SK-N-SH treated with all-trans-retinoic acid at 6 μM for 48 hours (cell line): ENCODE results near the gene FJX1.

Source experiments
- ATAC-seq: fragments of 200-7000 bp; cut with Tn5 transposase; 3 replicates; pipeline ENCODE4 v1.9.1; 2020; ENCODE audit warnings: mild to moderate bottlenecking, moderate library complexity
- ARNTL ChIP-seq: fragments of 450-650 bp; formaldehyde crosslinking; IDR thresholded peaks from 2 replicates; pipeline ENCODE4 v1.5.0; 2020; ENCODE audit warnings: low read depth, mild to moderate bottlenecking, moderate library complexity, borderline replicate concordance
- BACH2 ChIP-seq: fragments of 250-450 bp; sonication (Bioruptor Pico); IDR thresholded peaks from 2 replicates; pipeline ENCODE4 v1.9.0; 2021; ENCODE audit warnings: mild to moderate bottlenecking, borderline replicate concordance
- CREB5 ChIP-seq: fragments of 250-450 bp; sonication (Bioruptor Pico); IDR thresholded peaks from 2 replicates; pipeline ENCODE4 v1.5.1; 2020; ENCODE audit warnings: low read depth, mild to moderate bottlenecking, moderate library complexity
- CSDC2 ChIP-seq: fragments of 250-450 bp; sonication (Bioruptor Pico); IDR thresholded peaks from 2 replicates; pipeline ENCODE4 v1.5.0; 2020; ENCODE audit warnings: mild to moderate bottlenecking, moderate library complexity
- CSRNP3 ChIP-seq: fragments of 250-450 bp; sonication (Bioruptor Pico); IDR thresholded peaks from 2 replicates; pipeline ENCODE4 v1.5.1; 2021; ENCODE audit warnings: mild to moderate bottlenecking, moderate library complexity
- ESRRG ChIP-seq: fragments of 250-450 bp; sonication (Bioruptor Pico); IDR thresholded peaks from 2 replicates; pipeline ENCODE4 v1.6.1; 2021; ENCODE audit warnings: mild to moderate bottlenecking
- GLIS3 ChIP-seq: fragments of 250-450 bp; sonication (Bioruptor Pico); IDR thresholded peaks from 2 replicates; pipeline ENCODE4 v1.5.0; 2020; ENCODE audit warnings: mild to moderate bottlenecking, moderate library complexity
- ISL1 ChIP-seq: fragments of 250-450 bp; sonication (Bioruptor Pico); IDR thresholded peaks from 2 replicates; pipeline ENCODE4 v2.1.2; 2022; ENCODE audit warnings: mild to moderate bottlenecking, moderate library complexity
- OSR1 ChIP-seq: fragments of 250-450 bp; sonication (Bioruptor Pico); IDR thresholded peaks from 2 replicates; pipeline ENCODE4 v1.8.0; 2022; ENCODE audit warnings: moderate library complexity, mild to moderate bottlenecking, inconsistent platforms
- PPARA ChIP-seq: fragments of 250-450 bp; sonication (Bioruptor Pico); IDR thresholded peaks from 2 replicates; pipeline ENCODE4 v1.5.0; 2020; ENCODE audit warnings: mild to moderate bottlenecking, borderline replicate concordance
- RARB ChIP-seq: fragments of 250-450 bp; sonication (Bioruptor Pico); IDR thresholded peaks from 2 replicates; pipeline ENCODE4 v1.8.0; 2021; ENCODE audit warnings: mild to moderate bottlenecking, moderate library complexity
- SNAI2 ChIP-seq: fragments of 250-450 bp; sonication (Bioruptor Pico); IDR thresholded peaks from 2 replicates; pipeline ENCODE4 v1.5.0; 2020; ENCODE audit warnings: mild to moderate bottlenecking, moderate library complexity
- TCF4 ChIP-seq: fragments of 250-450 bp; sonication (Bioruptor Pico); IDR thresholded peaks from 2 replicates; pipeline ENCODE4 v1.8.0; 2021; ENCODE audit warnings: mild to moderate bottlenecking, moderate library complexity, borderline replicate concordance
- TOX ChIP-seq: fragments of 250-450 bp; sonication (Bioruptor Pico); IDR thresholded peaks from 2 replicates; pipeline ENCODE4 v1.8.0; 2021; ENCODE audit warnings: mild to moderate bottlenecking, moderate library complexity, borderline replicate concordance
- ZC3H10 ChIP-seq: fragments of 250-450 bp; sonication (Bioruptor Pico); IDR thresholded peaks from 2 replicates; pipeline ENCODE4 v1.5.1; 2021; ENCODE audit warnings: mild to moderate bottlenecking, moderate library complexity
- ZFP30 ChIP-seq: fragments of 450-650 bp; formaldehyde crosslinking; IDR thresholded peaks from 2 replicates; pipeline ENCODE4 v1.5.0; 2022; ENCODE audit warnings: mild to moderate bottlenecking, moderate library complexity
- ZNF565 ChIP-seq: fragments of 450-650 bp; formaldehyde crosslinking; conservative IDR thresholded peaks from 2 replicates; pipeline ENCODE4 v1.5.0; 2020; ENCODE audit warnings: low read depth, mild to moderate bottlenecking, moderate library complexity
- ZNF70 ChIP-seq: fragments of 450-650 bp; formaldehyde crosslinking; IDR thresholded peaks from 2 replicates; pipeline ENCODE4 v1.5.0; 2020; ENCODE audit warnings: mild to moderate bottlenecking, moderate library complexity
- ZNF8 ChIP-seq: fragments of 450-650 bp; formaldehyde crosslinking; IDR thresholded peaks from 2 replicates; pipeline ENCODE4 v1.5.0; 2020; ENCODE audit warnings: mild to moderate bottlenecking, moderate library complexity
- TF ChIP-seq, protein P1 (sequence below): fragments of 250-450 bp; sonication (Bioruptor Pico); IDR thresholded peaks from 2 replicates; pipeline ENCODE4 v1.8.0; 2021; ENCODE audit warnings: low read depth, mild to moderate bottlenecking, moderate library complexity, borderline replicate concordance
- TF ChIP-seq, protein P2 (sequence below): fragments of 250-450 bp; sonication (Bioruptor Pico); IDR thresholded peaks from 2 replicates; pipeline ENCODE4 v1.8.0; 2020; ENCODE audit warnings: mild to moderate bottlenecking, moderate library complexity, borderline replicate concordance

The FJX1 gene

DNA sequence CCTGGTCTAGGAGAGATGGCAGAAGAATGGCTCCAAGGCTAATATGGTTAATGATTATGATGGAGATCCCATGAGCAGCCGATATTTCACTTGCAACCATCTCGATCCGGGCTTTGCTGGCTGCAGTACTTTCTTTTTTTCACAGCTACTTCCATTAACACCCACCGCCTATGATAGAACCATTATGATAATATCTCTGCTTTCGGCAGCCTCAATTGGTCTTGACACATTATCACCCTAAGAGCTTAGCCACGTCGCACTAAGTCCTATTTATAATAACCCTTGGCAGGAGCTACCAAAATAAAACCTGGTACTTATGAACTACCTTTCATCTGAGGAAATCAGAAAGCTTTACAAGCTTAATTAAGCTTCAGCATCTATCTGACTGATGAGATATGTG lies 7.6 kb upstream of the FJX1 start:
- no peak for ATAC-seq
- TF ChIP-seq ISL1 (CRISPR knock-in tag) (no peak), CSDC2 (CRISPR knock-in tag) (no peak), SNAI2 (CRISPR knock-in tag) (no peak), ZC3H10 (no peak), ESRRG (no peak), ARNTL (CRISPR knock-in tag) (no peak), TCF4 (CRISPR knock-in tag) (no peak), TOX (no peak), PPARA (CRISPR knock-in tag) (no peak), BACH2 (CRISPR knock-in tag) (no peak), RARB (CRISPR knock-in tag) (no peak), ZFP30 (CRISPR knock-in tag) (no peak), GLIS3 (no peak), ZNF565 (CRISPR knock-in tag) (no peak)

DNA sequence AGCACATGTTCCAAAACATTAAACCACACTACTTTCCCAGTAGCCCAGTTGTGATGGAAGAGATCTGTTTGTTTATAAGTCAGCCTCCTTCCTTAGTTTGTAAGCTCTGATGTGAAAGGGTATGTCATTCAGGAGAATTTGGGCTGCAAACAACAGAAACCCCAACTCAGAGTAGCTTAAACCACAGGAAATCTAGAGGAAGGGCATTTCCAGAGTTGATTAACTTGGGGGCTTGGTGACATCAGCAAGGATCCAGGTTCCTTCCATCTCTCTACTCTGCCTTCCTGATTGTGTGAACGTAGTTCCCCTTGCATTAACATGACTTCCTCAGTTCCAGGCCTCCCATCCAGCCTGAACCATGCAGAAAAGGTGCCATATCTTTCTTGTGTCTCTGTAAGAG lies 6.5 kb upstream of the FJX1 start:
- no peak for ATAC-seq
- TF ChIP-seq TOX (no peak), ZNF8 (CRISPR knock-in tag) (no peak), ZNF70 (no peak), OSR1 (CRISPR knock-in tag) (no peak), ESRRG (no peak), ZC3H10 (no peak), CSRNP3 (no peak), BACH2 (CRISPR knock-in tag) (no peak), ZNF565 (CRISPR knock-in tag) (no peak)

GRCh38 chr11:35614939-35615569 lies 3.2 kb upstream of the FJX1 start:
- no peak for ATAC-seq

More at GRCh38 chr11:35614939-35615569, 3.2 kb upstream of the FJX1 start:
- TF ChIP-seq ARNTL (CRISPR knock-in tag) (no peak), OSR1 (CRISPR knock-in tag) (no peak), ZNF565 (CRISPR knock-in tag) (no peak), ZNF70 (no peak), CREB5 (CRISPR knock-in tag) (no peak), RARB (CRISPR knock-in tag) (no peak), ZNF8 (CRISPR knock-in tag) (no peak), PPARA (CRISPR knock-in tag) (no peak), CSRNP3 (no peak)
- TF ChIP-seq, protein P1, sequence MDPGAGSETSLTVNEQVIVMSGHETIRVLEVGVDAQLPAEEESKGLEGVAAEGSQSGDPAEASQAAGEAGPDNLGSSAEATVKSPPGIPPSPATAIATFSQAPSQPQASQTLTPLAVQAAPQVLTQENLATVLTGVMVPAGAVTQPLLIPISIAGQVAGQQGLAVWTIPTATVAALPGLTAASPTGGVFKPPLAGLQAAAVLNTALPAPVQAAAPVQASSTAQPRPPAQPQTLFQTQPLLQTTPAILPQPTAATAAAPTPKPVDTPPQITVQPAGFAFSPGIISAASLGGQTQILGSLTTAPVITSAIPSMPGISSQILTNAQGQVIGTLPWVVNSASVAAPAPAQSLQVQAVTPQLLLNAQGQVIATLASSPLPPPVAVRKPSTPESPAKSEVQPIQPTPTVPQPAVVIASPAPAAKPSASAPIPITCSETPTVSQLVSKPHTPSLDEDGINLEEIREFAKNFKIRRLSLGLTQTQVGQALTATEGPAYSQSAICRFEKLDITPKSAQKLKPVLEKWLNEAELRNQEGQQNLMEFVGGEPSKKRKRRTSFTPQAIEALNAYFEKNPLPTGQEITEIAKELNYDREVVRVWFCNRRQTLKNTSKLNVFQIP, result no peak
- TF ChIP-seq, protein P2, sequence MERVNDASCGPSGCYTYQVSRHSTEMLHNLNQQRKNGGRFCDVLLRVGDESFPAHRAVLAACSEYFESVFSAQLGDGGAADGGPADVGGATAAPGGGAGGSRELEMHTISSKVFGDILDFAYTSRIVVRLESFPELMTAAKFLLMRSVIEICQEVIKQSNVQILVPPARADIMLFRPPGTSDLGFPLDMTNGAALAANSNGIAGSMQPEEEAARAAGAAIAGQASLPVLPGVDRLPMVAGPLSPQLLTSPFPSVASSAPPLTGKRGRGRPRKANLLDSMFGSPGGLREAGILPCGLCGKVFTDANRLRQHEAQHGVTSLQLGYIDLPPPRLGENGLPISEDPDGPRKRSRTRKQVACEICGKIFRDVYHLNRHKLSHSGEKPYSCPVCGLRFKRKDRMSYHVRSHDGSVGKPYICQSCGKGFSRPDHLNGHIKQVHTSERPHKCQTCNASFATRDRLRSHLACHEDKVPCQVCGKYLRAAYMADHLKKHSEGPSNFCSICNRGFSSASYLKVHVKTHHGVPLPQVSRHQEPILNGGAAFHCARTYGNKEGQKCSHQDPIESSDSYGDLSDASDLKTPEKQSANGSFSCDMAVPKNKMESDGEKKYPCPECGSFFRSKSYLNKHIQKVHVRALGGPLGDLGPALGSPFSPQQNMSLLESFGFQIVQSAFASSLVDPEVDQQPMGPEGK, result no peak
